Epithelial cell of esophagus (primary cell): Measurements from ENCODE around the gene SEPTIN6.

Source experiments
- DNase-seq: peaks from one replicate; pipeline ENCODE4 v3.0.0; 2010; ENCODE audit warnings: low read depth
- H3K4me3 ChIP-seq: 2 replicates; pipeline ENCODE4 v1.5.1; 2011; ENCODE audit warnings: mild to moderate bottlenecking, low read length, control low read depth
- CTCF ChIP-seq: IDR thresholded peaks from 2 replicates; pipeline ENCODE4 v1.5.1; 2011; ENCODE audit warnings: low read depth, mild to moderate bottlenecking, low read length, control low read depth, inconsistent platforms; ENCODE audit not compliant: insufficient read depth; ENCODE audit errors: missing control alignments

Gene SEPTIN6

DNA sequence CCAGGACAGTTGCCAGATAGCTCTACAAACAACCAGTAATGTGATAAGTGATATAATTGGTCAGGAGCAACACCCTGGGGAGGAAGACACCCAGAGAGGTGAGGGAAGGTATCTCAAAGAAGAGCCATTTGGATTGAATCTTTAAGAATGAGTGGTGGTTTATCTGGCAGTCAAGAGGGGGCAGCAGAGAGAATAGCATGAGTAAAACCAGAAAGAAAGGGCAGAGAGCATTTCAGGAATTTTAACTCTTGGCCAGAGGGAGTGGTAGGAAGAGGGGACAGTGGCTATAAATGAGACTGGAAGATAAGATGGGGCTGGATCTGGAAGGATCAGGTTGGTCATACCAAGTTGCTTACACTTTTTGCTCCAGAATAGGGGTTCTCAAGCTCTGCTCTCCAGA is 5.9 kb upstream of the SEPTIN6 start:
- peak; percentile 67 for TF ChIP-seq CTCF
- peak; percentile 52 for DNase-seq
- H3K4me3 ChIP-seq: no peak overlapping the region

DNA sequence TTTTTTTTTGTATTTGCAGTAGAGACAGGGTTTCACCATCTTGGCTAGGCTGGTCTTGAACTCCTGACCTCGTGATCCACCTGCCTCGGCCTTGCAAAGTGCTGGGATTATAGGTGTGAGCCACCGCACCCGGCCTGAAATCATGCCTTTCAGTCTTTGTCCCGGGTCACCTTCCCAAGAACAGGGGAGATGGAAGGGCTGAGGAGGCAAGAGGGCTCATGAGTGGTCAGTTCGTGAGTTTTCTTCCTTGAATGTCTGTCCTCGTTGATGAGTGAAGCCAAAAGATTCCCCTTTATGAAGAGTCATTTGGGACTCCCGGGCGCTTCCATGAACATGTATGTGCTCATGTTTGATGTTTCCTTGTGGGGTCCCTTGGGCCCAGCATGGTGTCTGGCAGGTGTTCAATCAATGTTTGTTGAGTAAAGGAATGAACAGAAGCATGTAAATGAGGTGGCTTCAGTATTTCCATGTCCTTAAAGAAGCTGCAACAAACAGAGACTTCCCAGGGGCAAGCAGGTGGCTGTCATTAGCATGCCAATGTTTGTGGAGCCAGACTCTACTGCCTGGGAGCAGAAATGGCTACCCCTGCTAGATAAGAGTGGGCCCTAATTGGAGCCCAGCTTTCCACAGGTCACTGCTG is 3.4 kb upstream of the SEPTIN6 start:
- no peak for TF ChIP-seq CTCF
- DNase-seq: no peak
- no peak overlapping the region for H3K4me3 ChIP-seq

- H3K4me3 ChIP-seq: no peak overlapping the region
- no peak for TF ChIP-seq CTCF
- DNase-seq: no peak
Measured at GRCh38 chrX:119695535-119696050, 2.6 kb upstream of the SEPTIN6 start.

- peak; percentile 2 for DNase-seq
- peak; percentile 4 for TF ChIP-seq CTCF
- no peak overlapping the region for H3K4me3 ChIP-seq
Measured at GRCh38 chrX:119694601-119695534, 1.9 kb upstream of the SEPTIN6 start.

- TF ChIP-seq CTCF: no peak
- H3K4me3 ChIP-seq: no peak overlapping the region
- no peak for DNase-seq
Measured at GRCh38 chrX:119693996-119694451, 1.1 kb upstream of the SEPTIN6 start.

- peak; percentile 36 for DNase-seq
- TF ChIP-seq CTCF: peak; percentile 18
Measured at GRCh38 chrX:119692191-119693039, 553 bp downstream of the SEPTIN6 start.

More at GRCh38 chrX:119692191-119693039, 553 bp downstream of the SEPTIN6 start:
- H3K4me3 ChIP-seq: peak overlapping the region; percentile 51
